ENCODE results near the gene NUMB. TPM values are rescaled to one million over a fixed set of nuclear protein-coding genes. Genes with fewer than 3 reads are reported as not detected.

Gene NUMB
- polyA plus RNA-seq, 4 donors = 38.5 to 87.9 (median 55.4) TPM

GRCh38 chr14:73376585-73376984 lies 81.8 kb downstream of the NUMB start:
- H3K36me3 ChIP-seq (ENCODE audit: control insufficient read depth in 3 of 3, insufficient read depth in 2 of 3, low read depth in 1 of 3, low read length in 3 of 3) = peaks cover 0 to 3% (median 0%) of the 10 kb centered on the region in 3 donors
- H3K4me3 ChIP-seq (ENCODE audit: low read depth in 1 of 3, low read length in 3 of 3) = no peak overlapping the region
- DNase-seq (no peak), FAIRE-seq (no peak)
- H3K27me3 ChIP-seq (ENCODE audit: control insufficient read depth in 3 of 3, insufficient read depth in 3 of 3, low read length in 3 of 3) = no peaks in the 10 kb centered on the region
- H3K4me1 ChIP-seq (ENCODE audit: control insufficient read depth in 3 of 3, insufficient read depth in 2 of 3, low read depth in 1 of 3, low read length in 2 of 3) = no peaks in the 10 kb centered on the region
- no peaks in the 10 kb centered on the region for H3K9me3 ChIP-seq (ENCODE audit: control insufficient read depth in 2 of 2, insufficient read depth in 1 of 2, low read depth in 1 of 2, low read length in 1 of 2)
- H3K27ac ChIP-seq (ENCODE audit: low read depth in 1 of 3, low read length in 2 of 3) = no peak overlapping the region

- H3K27ac ChIP-seq (ENCODE audit: low read depth in 1 of 3, low read length in 2 of 3) = no peak overlapping the region
- H3K9me3 ChIP-seq (ENCODE audit: control insufficient read depth in 2 of 2, insufficient read depth in 1 of 2, low read depth in 1 of 2, low read length in 1 of 2) = no peaks in the 10 kb centered on the region
- no peaks in the 10 kb centered on the region for H3K4me1 ChIP-seq (ENCODE audit: control insufficient read depth in 3 of 3, insufficient read depth in 2 of 3, low read depth in 1 of 3, low read length in 2 of 3)
- DNase-seq (no peak), FAIRE-seq (no peak)
- peaks cover 0 to 8% (median 0%) of the 10 kb centered on the region in 3 donors for H3K36me3 ChIP-seq (ENCODE audit: control insufficient read depth in 3 of 3, insufficient read depth in 2 of 3, low read depth in 1 of 3, low read length in 3 of 3)
- no peaks in the 10 kb centered on the region for H3K27me3 ChIP-seq (ENCODE audit: control insufficient read depth in 3 of 3, insufficient read depth in 3 of 3, low read length in 3 of 3)
- 77 to 79% (median 79%) methylated on average over 1 of the region's 1 CpG for WGBS, 3 donors
- no peak overlapping the region for H3K4me3 ChIP-seq (ENCODE audit: low read depth in 1 of 3, low read length in 3 of 3)
These were observed 82.5 kb downstream of the NUMB start for GRCh38 chr14:73375861-73376260.

- Histone ChIP-seq H3K27me3 (ENCODE audit: control insufficient read depth in 3 of 3, insufficient read depth in 3 of 3, low read length in 3 of 3) (no peaks in the 10 kb centered on the region), H3K4me1 (ENCODE audit: control insufficient read depth in 3 of 3, insufficient read depth in 2 of 3, low read depth in 1 of 3, low read length in 2 of 3) (no peaks in the 10 kb centered on the region), H3K27ac (ENCODE audit: low read depth in 1 of 3, low read length in 2 of 3) (no peak overlapping the region), H3K36me3 (ENCODE audit: control insufficient read depth in 3 of 3, insufficient read depth in 2 of 3, low read depth in 1 of 3, low read length in 3 of 3) (peaks cover 0 to 8% (median 0%) of the 10 kb centered on the region in 3 donors), H3K4me3 (ENCODE audit: low read depth in 1 of 3, low read length in 3 of 3) (no peak overlapping the region), H3K9me3 (ENCODE audit: control insufficient read depth in 2 of 2, insufficient read depth in 1 of 2, low read depth in 1 of 2, low read length in 1 of 2) (no peaks in the 10 kb centered on the region)
- DNase-seq = no peak
- WGBS, 3 donors = 92 to 96% (median 95%) methylated on average over 1 of the region's 1 CpG
- FAIRE-seq = no peak
These were observed 84.1 kb downstream of the NUMB start for GRCh38 chr14:73374218-73374617.

GRCh38 chr14:73372529-73372928 lies 85.8 kb downstream of the NUMB start:
- Histone ChIP-seq H3K36me3 (ENCODE audit: control insufficient read depth in 3 of 3, insufficient read depth in 2 of 3, low read depth in 1 of 3, low read length in 3 of 3) (peaks cover 0 to 8% (median 0%) of the 10 kb centered on the region in 3 donors), H3K27ac (ENCODE audit: low read depth in 1 of 3, low read length in 2 of 3) (no peak overlapping the region), H3K4me1 (ENCODE audit: control insufficient read depth in 3 of 3, insufficient read depth in 2 of 3, low read depth in 1 of 3, low read length in 2 of 3) (no peaks in the 10 kb centered on the region), H3K27me3 (ENCODE audit: control insufficient read depth in 3 of 3, insufficient read depth in 3 of 3, low read length in 3 of 3) (no peaks in the 10 kb centered on the region), H3K9me3 (ENCODE audit: control insufficient read depth in 2 of 2, insufficient read depth in 1 of 2, low read depth in 1 of 2, low read length in 1 of 2) (no peaks in the 10 kb centered on the region), H3K4me3 (ENCODE audit: low read depth in 1 of 3, low read length in 3 of 3) (no peak overlapping the region)
- FAIRE-seq = peak; percentile 67
- DNase-seq = no peak

DNA sequence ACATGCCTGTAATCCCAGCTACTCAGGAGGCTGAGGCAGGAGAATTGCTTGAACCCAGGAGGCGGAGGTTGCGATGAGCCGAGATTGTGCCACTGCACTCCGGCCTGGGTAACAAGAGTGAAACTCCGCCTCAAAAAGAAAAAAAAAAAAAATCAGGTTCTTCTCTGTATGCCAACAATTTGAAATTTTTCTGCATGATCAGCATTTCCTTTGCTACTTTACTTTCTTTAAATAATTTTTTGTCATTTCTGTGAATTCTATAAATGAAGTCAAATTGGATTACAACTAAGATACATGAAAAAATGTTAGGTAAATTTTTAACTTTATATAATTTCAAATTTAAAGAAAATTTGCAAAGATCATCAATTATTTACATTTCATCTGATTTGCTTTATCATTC lies 87.8 kb downstream of the NUMB start:
- Histone ChIP-seq H3K4me1 (ENCODE audit: control insufficient read depth in 3 of 3, insufficient read depth in 2 of 3, low read depth in 1 of 3, low read length in 2 of 3) (peaks cover 0 to 4% (median 0%) of the 10 kb centered on the region in 3 donors), H3K27me3 (ENCODE audit: control insufficient read depth in 3 of 3, insufficient read depth in 3 of 3, low read length in 3 of 3) (no peaks in the 10 kb centered on the region), H3K27ac (ENCODE audit: low read depth in 1 of 3, low read length in 2 of 3) (no peak overlapping the region), H3K36me3 (ENCODE audit: control insufficient read depth in 3 of 3, insufficient read depth in 2 of 3, low read depth in 1 of 3, low read length in 3 of 3) (peaks cover 0 to 12% (median 0%) of the 10 kb centered on the region in 3 donors), H3K4me3 (ENCODE audit: low read depth in 1 of 3, low read length in 3 of 3) (no peak overlapping the region), H3K9me3 (ENCODE audit: control insufficient read depth in 2 of 2, insufficient read depth in 1 of 2, low read depth in 1 of 2, low read length in 1 of 2) (no peaks in the 10 kb centered on the region)
- WGBS, 3 donors = 96 to 100% (median 100%) methylated on average over 5 of the region's 5 CpGs
- DNase-seq (no peak), FAIRE-seq (no peak)

DNA sequence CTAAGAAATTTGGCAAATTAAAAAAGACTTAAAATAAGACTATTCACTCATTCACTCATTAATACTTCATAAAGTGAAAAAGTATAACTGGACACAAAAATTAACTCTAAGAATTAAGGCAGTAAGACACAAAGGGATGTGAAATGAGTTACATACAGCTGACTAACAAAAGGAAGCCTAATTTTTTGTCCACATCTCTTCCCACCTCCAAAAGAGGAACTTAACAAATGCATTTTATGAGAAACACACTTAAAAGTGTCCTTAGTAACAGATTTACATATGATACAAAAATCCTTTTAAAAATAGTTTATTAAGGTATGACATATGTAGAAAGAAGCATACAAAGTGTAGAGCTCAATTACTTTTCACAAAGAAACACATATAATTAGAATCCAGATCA lies 88.9 kb downstream of the NUMB start:
- Histone ChIP-seq H3K4me3 (ENCODE audit: low read depth in 1 of 3, low read length in 3 of 3) (no peak overlapping the region), H3K4me1 (ENCODE audit: control insufficient read depth in 3 of 3, insufficient read depth in 2 of 3, low read depth in 1 of 3, low read length in 2 of 3) (peaks cover 0 to 4% (median 0%) of the 10 kb centered on the region in 3 donors), H3K36me3 (ENCODE audit: control insufficient read depth in 3 of 3, insufficient read depth in 2 of 3, low read depth in 1 of 3, low read length in 3 of 3) (peaks cover 0 to 15% (median 0%) of the 10 kb centered on the region in 3 donors), H3K27me3 (ENCODE audit: control insufficient read depth in 3 of 3, insufficient read depth in 3 of 3, low read length in 3 of 3) (no peaks in the 10 kb centered on the region), H3K27ac (ENCODE audit: low read depth in 1 of 3, low read length in 2 of 3) (no peak overlapping the region), H3K9me3 (ENCODE audit: control insufficient read depth in 2 of 2, insufficient read depth in 1 of 2, low read depth in 1 of 2, low read length in 1 of 2) (no peaks in the 10 kb centered on the region)
- DNase-seq = no peak
- FAIRE-seq = no peak

DNA sequence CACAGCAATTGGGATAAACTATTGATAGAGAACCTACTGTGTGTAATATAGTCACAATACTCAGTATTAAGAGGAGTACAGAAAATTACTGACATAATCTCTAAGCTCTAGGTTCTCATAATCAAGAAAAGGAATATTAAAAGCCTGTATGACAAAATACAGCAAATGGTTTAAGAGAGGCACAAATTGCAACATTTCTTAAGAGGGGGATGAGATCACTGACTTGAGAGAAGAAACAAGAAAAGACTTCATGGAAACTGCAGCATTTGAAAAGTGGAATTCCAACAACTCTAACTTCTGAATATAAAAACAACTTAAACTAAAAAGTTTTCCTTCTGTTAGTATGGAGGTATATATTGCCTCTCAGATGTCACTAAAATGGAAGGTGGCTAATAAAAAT lies 89.7 kb downstream of the NUMB start:
- FAIRE-seq (no peak), DNase-seq (no peak)
- no peaks in the 10 kb centered on the region for H3K9me3 ChIP-seq (ENCODE audit: control insufficient read depth in 2 of 2, insufficient read depth in 1 of 2, low read depth in 1 of 2, low read length in 1 of 2)
- no peak overlapping the region for H3K27ac ChIP-seq (ENCODE audit: low read depth in 1 of 3, low read length in 2 of 3)
- peaks cover 0 to 4% (median 0%) of the 10 kb centered on the region in 3 donors for H3K4me1 ChIP-seq (ENCODE audit: control insufficient read depth in 3 of 3, insufficient read depth in 2 of 3, low read depth in 1 of 3, low read length in 2 of 3)
- H3K4me3 ChIP-seq (ENCODE audit: low read depth in 1 of 3, low read length in 3 of 3) = no peak overlapping the region
- no peaks in the 10 kb centered on the region for H3K27me3 ChIP-seq (ENCODE audit: control insufficient read depth in 3 of 3, insufficient read depth in 3 of 3, low read length in 3 of 3)
- H3K36me3 ChIP-seq (ENCODE audit: control insufficient read depth in 3 of 3, insufficient read depth in 2 of 3, low read depth in 1 of 3, low read length in 3 of 3) = peaks cover 0 to 21% (median 0%) of the 10 kb centered on the region in 3 donors

DNA sequence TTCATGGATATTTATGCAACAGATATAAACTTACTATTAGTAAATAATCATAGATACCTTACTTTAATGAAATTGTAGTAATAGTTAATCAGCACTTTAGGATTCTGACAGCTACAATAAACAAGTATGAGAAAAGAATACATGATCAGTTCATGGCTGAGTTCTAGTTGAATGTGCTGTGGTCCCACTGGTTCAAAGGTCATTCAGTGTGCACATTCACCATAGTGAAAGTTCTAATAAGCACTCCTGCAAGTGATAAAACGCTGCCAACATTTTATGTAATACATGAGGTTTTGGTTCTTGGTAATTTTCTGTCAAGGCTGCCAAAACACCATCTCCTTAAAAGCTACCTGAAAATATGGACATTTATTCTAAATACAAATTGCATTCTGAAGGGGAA lies 92.6 kb downstream of the NUMB start:
- H3K4me1 ChIP-seq (ENCODE audit: control insufficient read depth in 3 of 3, insufficient read depth in 2 of 3, low read depth in 1 of 3, low read length in 2 of 3) = peaks cover 0 to 4% (median 0%) of the 10 kb centered on the region in 3 donors
- H3K27ac ChIP-seq (ENCODE audit: low read depth in 1 of 3, low read length in 2 of 3) = no peak overlapping the region
- H3K9me3 ChIP-seq (ENCODE audit: control insufficient read depth in 2 of 2, insufficient read depth in 1 of 2, low read depth in 1 of 2, low read length in 1 of 2) = no peaks in the 10 kb centered on the region
- DNase-seq (peak; percentile 26 to 41), FAIRE-seq (no peak)
- H3K36me3 ChIP-seq (ENCODE audit: control insufficient read depth in 3 of 3, insufficient read depth in 2 of 3, low read depth in 1 of 3, low read length in 3 of 3) = peaks cover 0 to 26% (median 0%) of the 10 kb centered on the region in 3 donors
- no peaks in the 10 kb centered on the region for H3K27me3 ChIP-seq (ENCODE audit: control insufficient read depth in 3 of 3, insufficient read depth in 3 of 3, low read length in 3 of 3)
- no peak overlapping the region for H3K4me3 ChIP-seq (ENCODE audit: low read depth in 1 of 3, low read length in 3 of 3)
- 16 to 58% (median 32%) methylated on average over 1 of the region's 1 CpG for WGBS, 3 donors

GRCh38 chr14:73364559-73364958 lies 93.8 kb downstream of the NUMB start:
- Histone ChIP-seq H3K9me3 (ENCODE audit: control insufficient read depth in 2 of 2, insufficient read depth in 1 of 2, low read depth in 1 of 2, low read length in 1 of 2) (no peaks in the 10 kb centered on the region), H3K4me3 (ENCODE audit: low read depth in 1 of 3, low read length in 3 of 3) (no peak overlapping the region), H3K4me1 (ENCODE audit: control insufficient read depth in 3 of 3, insufficient read depth in 2 of 3, low read depth in 1 of 3, low read length in 2 of 3) (peaks cover 0 to 4% (median 0%) of the 10 kb centered on the region in 3 donors), H3K27me3 (ENCODE audit: control insufficient read depth in 3 of 3, insufficient read depth in 3 of 3, low read length in 3 of 3) (no peaks in the 10 kb centered on the region), H3K36me3 (ENCODE audit: control insufficient read depth in 3 of 3, insufficient read depth in 2 of 3, low read depth in 1 of 3, low read length in 3 of 3) (peaks cover 0 to 26% (median 0%) of the 10 kb centered on the region in 3 donors), H3K27ac (ENCODE audit: low read depth in 1 of 3, low read length in 2 of 3) (no peak overlapping the region)
- DNase-seq (no peak), FAIRE-seq (no peak)
- WGBS, 3 donors = 96 to 98% (median 98%) methylated on average over 2 of the region's 2 CpGs

Data from small intestine (tissue), 7 donors.